Neural cell (in vitro differentiated cells): ENCODE data around the gene LTBP1. TPM values are rescaled to one million over a fixed set of nuclear protein-coding genes. Genes with fewer than 3 reads are reported as not detected.

ENCODE experiments used
- H2AFZ ChIP-seq: fragments of 200-600, 300-800 bp; sonication (generic), shearing (Covaris generic); 2 replicates; pipeline ENCODE4 v1.6.0; 2014; ENCODE audit warnings: low read depth, mild to moderate bottlenecking, antibody characterized with exemption, low read length, moderate library complexity
- H3F3A ChIP-seq: fragments of 200-600 bp; shearing (Covaris generic); 2 replicates; pipeline ENCODE4 v1.6.1; 2016; ENCODE audit warnings: mild to moderate bottlenecking, moderate library complexity, mixed read lengths, antibody characterized with exemption, low read length; ENCODE audit not compliant: insufficient read depth, poor library complexity, severe bottlenecking
- H3K27ac ChIP-seq: fragments of 200-600, 300-800 bp; sonication (generic), shearing (Covaris generic); 2 replicates; pipeline ENCODE4 v1.5.1; 2014; ENCODE audit warnings: mild to moderate bottlenecking, low read length, moderate library complexity
- H3K27me3 ChIP-seq: fragments of 300-800, 200-600 bp; sonication (generic), shearing (Covaris generic); 2 replicates; pipeline ENCODE4 v1.6.0; 2014; ENCODE audit warnings: mild to moderate bottlenecking, low read depth, low read length, moderate library complexity; ENCODE audit not compliant: insufficient read depth
- H3K36me3 ChIP-seq: fragments of 300-800, 200-600 bp; sonication (generic), shearing (Covaris generic); 2 replicates; pipeline ENCODE4 v1.5.1; 2014; ENCODE audit warnings: mild to moderate bottlenecking, antibody characterized with exemption, low read length, moderate library complexity; ENCODE audit not compliant: insufficient read depth
- H3K4me2 ChIP-seq: fragments of 300-800, 200-600 bp; sonication (generic), shearing (Covaris generic); 2 replicates; pipeline ENCODE4 v1.6.0; 2014; ENCODE audit warnings: mild to moderate bottlenecking, low read length
- H3K4me3 ChIP-seq: fragments of 300-800, 200-600 bp; sonication (generic), shearing (Covaris generic); 2 replicates; pipeline ENCODE4 v1.5.1; 2014; ENCODE audit warnings: mild to moderate bottlenecking, low read length, moderate library complexity
- H3K79me2 ChIP-seq: fragments of 200-600 bp; shearing (Covaris generic); replicated peaks from 2 replicates; pipeline ENCODE4 v1.6.0; 2014; ENCODE audit warnings: mild to moderate bottlenecking, low read length, moderate library complexity; ENCODE audit not compliant: insufficient read depth
- H3K9ac ChIP-seq: fragments of 300-800, 200-600 bp; sonication (generic), shearing (Covaris generic); 2 replicates; pipeline ENCODE4 v1.6.1; 2016; ENCODE audit warnings: mild to moderate bottlenecking, low read length, mixed read lengths
- H3K9me2 ChIP-seq: fragments of 200-600 bp; shearing (Covaris generic); 2 replicates; pipeline ENCODE4 v1.6.1; 2016; ENCODE audit warnings: mild to moderate bottlenecking, low read length, mixed read lengths; ENCODE audit not compliant: insufficient read depth
- H3K9me3 ChIP-seq: fragments of 200-600, 300-800 bp; sonication (generic), shearing (Covaris generic); 2 replicates; pipeline ENCODE4 v1.6.1; 2016; ENCODE audit warnings: mild to moderate bottlenecking, mixed run types, low read length, moderate library complexity, mixed read lengths
- H4K20me1 ChIP-seq: fragments of 200-600 bp; shearing (Covaris generic); 2 replicates; pipeline ENCODE4 v1.6.1; 2016; ENCODE audit warnings: mild to moderate bottlenecking, mixed run types; ENCODE audit not compliant: insufficient read depth
- CTCF ChIP-seq: fragments of 450-650 bp; IDR thresholded peaks from 2 replicates; pipeline ENCODE4 v1.5.1; 2014; ENCODE audit warnings: antibody characterized with exemption, mild to moderate bottlenecking, moderate library complexity; ENCODE audit not compliant: poor library complexity, severe bottlenecking
- EP300 ChIP-seq: fragments of 450-650 bp; conservative IDR thresholded peaks from 2 replicates; pipeline ENCODE4 v1.6.1; 2014; ENCODE audit warnings: antibody characterized with exemption, mild to moderate bottlenecking, moderate library complexity; ENCODE audit not compliant: poor library complexity, severe bottlenecking
- EZH2 ChIP-seq: fragments of 200-600, 300-800 bp; shearing (Covaris generic), sonication (generic); IDR thresholded peaks from 2 replicates; pipeline ENCODE4 v1.6.1; 2014; ENCODE audit warnings: antibody characterized with exemption, low read length, borderline replicate concordance, mild to moderate bottlenecking; ENCODE audit not compliant: insufficient read depth, poor library complexity, severe bottlenecking
- MXI1 ChIP-seq: fragments of 450-650 bp; conservative IDR thresholded peaks from 2 replicates; pipeline ENCODE4 v1.6.1; 2014; ENCODE audit warnings: antibody characterized with exemption, mild to moderate bottlenecking; ENCODE audit not compliant: poor library complexity, severe bottlenecking
- POLR2AphosphoS5 ChIP-seq: IDR thresholded peaks from 2 replicates; pipeline ENCODE4 v1.6.1; 2012
- RAD21 ChIP-seq: fragments of 450-650 bp; conservative IDR thresholded peaks from 2 replicates; pipeline ENCODE4 v1.6.1; 2014; ENCODE audit warnings: antibody characterized with exemption, mild to moderate bottlenecking, moderate library complexity
- REST ChIP-seq: IDR thresholded peaks from 2 replicates; pipeline ENCODE4 v1.6.1; 2012; ENCODE audit warnings: borderline replicate concordance
- SMC3 ChIP-seq: fragments of 450-650 bp; conservative IDR thresholded peaks from 2 replicates; pipeline ENCODE4 v1.6.1; 2014; ENCODE audit warnings: antibody characterized with exemption, mild to moderate bottlenecking, moderate library complexity; ENCODE audit not compliant: poor library complexity
- TAF1 ChIP-seq: IDR thresholded peaks from 2 replicates; pipeline ENCODE4 v1.6.1; 2012; ENCODE audit warnings: low read depth
- polyA plus RNA-seq: library from polyadenylated mRNA; depleted of rRNA; stranded (reverse); fragments of >200 nt; gene quantifications from 2 replicates; pipeline ENCODE4 v1.2.3, GENCODE V29; 2014

Gene LTBP1
- polyA plus RNA-seq, 1 donor from 2014 or later: 1.8 TPM

GRCh38 chr2:33375054-33375453 lies 428.3 kb downstream of the LTBP1 start:
- no peak overlapping the region for H3K27ac ChIP-seq
- TF ChIP-seq REST: no peak
- TF ChIP-seq RAD21: no peak
- TF ChIP-seq CTCF: no peak
- no peak for TF ChIP-seq POLR2AphosphoS5
- no peak for TF ChIP-seq EZH2
- no peak for TF ChIP-seq TAF1
- TF ChIP-seq MXI1: no peak
- TF ChIP-seq SMC3: no peak
- TF ChIP-seq EP300: no peak
- no peak overlapping the region for H2AFZ ChIP-seq
- no peaks in the 10 kb centered on the region for H3K36me3 ChIP-seq
- H3K4me3 ChIP-seq: no peak overlapping the region
- no peaks in the 10 kb centered on the region for H3F3A ChIP-seq
- no peaks in the 10 kb centered on the region for H3K79me2 ChIP-seq
- no peaks in the 10 kb centered on the region for H3K9me2 ChIP-seq
- no peaks in the 10 kb centered on the region for H3K9me3 ChIP-seq
- H3K4me2 ChIP-seq: no peak overlapping the region
- no peaks in the 10 kb centered on the region for H3K27me3 ChIP-seq
- H3K9ac ChIP-seq: no peak overlapping the region
- H4K20me1 ChIP-seq: no peaks in the 10 kb centered on the region

- Histone ChIP-seq H3F3A (no peaks in the 10 kb centered on the region), H3K9me3 (no peaks in the 10 kb centered on the region), H4K20me1 (no peaks in the 10 kb centered on the region), H3K4me2 (no peak overlapping the region), H2AFZ (no peak overlapping the region), H3K36me3 (no peaks in the 10 kb centered on the region), H3K4me3 (no peak overlapping the region), H3K27ac (no peak overlapping the region), H3K9ac (no peak overlapping the region), H3K9me2 (no peaks in the 10 kb centered on the region), H3K79me2 (no peaks in the 10 kb centered on the region), H3K27me3 (no peaks in the 10 kb centered on the region)
- no peak for TF ChIP-seq CTCF
Observed at GRCh38 chr2:33377048-33377447, 430.3 kb downstream of the LTBP1 start.
